Measurements from ENCODE around the gene RGS7BP. TPM values are rescaled to one million over a fixed set of nuclear protein-coding genes. Genes with fewer than 3 reads are reported as not detected.

RGS7BP gene
- total RNA-seq, 1 experiment from 2014 or later = 0.33 TPM

DNA sequence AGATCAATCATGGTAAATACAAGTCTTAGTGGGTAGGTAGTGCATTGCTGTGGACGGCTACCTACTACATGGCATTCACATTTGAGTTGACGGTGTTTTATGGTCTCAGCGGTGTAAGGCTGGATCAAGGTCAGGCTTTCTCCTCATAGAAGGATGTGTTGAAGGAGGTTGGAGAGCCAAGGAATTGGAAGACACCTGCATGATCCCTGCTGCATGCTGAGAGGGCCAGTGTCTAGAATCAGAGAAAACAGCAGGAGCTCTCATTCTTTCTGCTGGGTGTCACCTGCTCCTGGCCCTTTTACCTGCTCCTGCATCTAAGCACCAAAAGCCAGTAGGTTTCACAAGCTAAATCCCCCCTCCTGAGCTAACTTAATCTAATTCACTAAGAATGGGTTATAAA is 88.2 kb downstream of the RGS7BP start:
- no peak overlapping the region for H3K56ac ChIP-seq (ENCODE audit: insufficient read length, low read depth, low read length)
- H3K27me3 Mint-ChIP-seq (ENCODE audit: low read depth) = no peaks in the 10 kb centered on the region

More for the DNA sequence above, 88.2 kb downstream of the RGS7BP start:
- H2BK5ac ChIP-seq (ENCODE audit: insufficient read length, low read length) = no peak overlapping the region
- no peak overlapping the region for H3K27ac ChIP-seq (ENCODE audit: insufficient read length, low read depth, low read length)
- no CpG with 5 or more reads among the region's 3 CpGs for WGBS (ENCODE audit: extremely low coverage, insufficient read length, low lambda C conversion rate)
- H3K36me3 Mint-ChIP-seq (ENCODE audit: insufficient read depth in 1 of 3, low read depth in 3 of 3) = no peaks in the 10 kb centered on the region; a peak in 1 of 7 replicates
- no peak overlapping the region for H3T11ph ChIP-seq (ENCODE audit: low read length)
- H2AFZ ChIP-seq (ENCODE audit: low read length) = no peak overlapping the region
- H3K27ac Mint-ChIP-seq = no peak overlapping the region; a peak in 1 of 7 replicates
- no peaks in the 10 kb centered on the region for H4K20me1 ChIP-seq (ENCODE audit: control insufficient read depth, insufficient read depth, insufficient read length)
- H2BK20ac ChIP-seq (ENCODE audit: low read depth, low read length, poor library complexity, severe bottlenecking) = no peak overlapping the region
- H2BK12ac ChIP-seq (ENCODE audit: insufficient read length, low read depth, low read length) = no peak overlapping the region
- H3K4me1 ChIP-seq (ENCODE audit: insufficient read depth, low read length) = peaks cover 5% of the 10 kb centered on the region; the same call in 1 of the 2 replicates
- H3K4me3 Mint-ChIP-seq = no peak overlapping the region
- H2BK15ac ChIP-seq (ENCODE audit: low read depth, low read length) = no peak overlapping the region
- no peak overlapping the region for H3K9ac ChIP-seq (ENCODE audit: extremely low read depth, insufficient read length, low read length)
- H3K9me3 Mint-ChIP-seq = no peaks in the 10 kb centered on the region
- no peak overlapping the region for H3K14ac ChIP-seq (ENCODE audit: insufficient read depth, low read length)
- H3K18ac ChIP-seq (ENCODE audit: insufficient read length, low read depth, low read length) = no peak overlapping the region
- H4K5ac ChIP-seq (ENCODE audit: insufficient read length, low read depth, low read length) = no peak overlapping the region
- H3K27me3 ChIP-seq (ENCODE audit: insufficient read depth, low read length) = no peaks in the 10 kb centered on the region
- TF ChIP-seq, protein P1, sequence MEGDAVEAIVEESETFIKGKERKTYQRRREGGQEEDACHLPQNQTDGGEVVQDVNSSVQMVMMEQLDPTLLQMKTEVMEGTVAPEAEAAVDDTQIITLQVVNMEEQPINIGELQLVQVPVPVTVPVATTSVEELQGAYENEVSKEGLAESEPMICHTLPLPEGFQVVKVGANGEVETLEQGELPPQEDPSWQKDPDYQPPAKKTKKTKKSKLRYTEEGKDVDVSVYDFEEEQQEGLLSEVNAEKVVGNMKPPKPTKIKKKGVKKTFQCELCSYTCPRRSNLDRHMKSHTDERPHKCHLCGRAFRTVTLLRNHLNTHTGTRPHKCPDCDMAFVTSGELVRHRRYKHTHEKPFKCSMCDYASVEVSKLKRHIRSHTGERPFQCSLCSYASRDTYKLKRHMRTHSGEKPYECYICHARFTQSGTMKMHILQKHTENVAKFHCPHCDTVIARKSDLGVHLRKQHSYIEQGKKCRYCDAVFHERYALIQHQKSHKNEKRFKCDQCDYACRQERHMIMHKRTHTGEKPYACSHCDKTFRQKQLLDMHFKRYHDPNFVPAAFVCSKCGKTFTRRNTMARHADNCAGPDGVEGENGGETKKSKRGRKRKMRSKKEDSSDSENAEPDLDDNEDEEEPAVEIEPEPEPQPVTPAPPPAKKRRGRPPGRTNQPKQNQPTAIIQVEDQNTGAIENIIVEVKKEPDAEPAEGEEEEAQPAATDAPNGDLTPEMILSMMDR (conservative IDR thresholded peaks at IDR 0.05) = no peak
- peaks cover 20 to 21% of the 10 kb centered on the region in 2 experiments for H3K4me1 Mint-ChIP-seq
- no peaks in the 10 kb centered on the region for H3K23me2 ChIP-seq (ENCODE audit: insufficient read length, low read depth, low read length, poor library complexity, severe bottlenecking)
- no peak overlapping the region for H4K91ac ChIP-seq (ENCODE audit: insufficient read length, low read depth, low read length)
- no peak overlapping the region for H3K4ac ChIP-seq (ENCODE audit: low read depth, low read length)
- H3K79me2 ChIP-seq (ENCODE audit: insufficient read depth, low read length) = no peaks in the 10 kb centered on the region
- H3K9me3 ChIP-seq (ENCODE audit: control insufficient read depth, low read depth, low read length) = no peaks in the 10 kb centered on the region
- H3K23ac ChIP-seq (ENCODE audit: insufficient read length, low read depth, low read length) = no peak overlapping the region
- no peak overlapping the region for H3K4me2 ChIP-seq (ENCODE audit: insufficient read depth, insufficient read length, low read length)
- H3K79me1 ChIP-seq (ENCODE audit: insufficient read depth, low read depth, low read length, poor library complexity, severe bottlenecking) = no peaks in the 10 kb centered on the region
- no peak for DNase-seq
- no peak overlapping the region for H2BK120ac ChIP-seq (ENCODE audit: low read depth, low read length, poor library complexity, severe bottlenecking)
- no peak overlapping the region for H2AK5ac ChIP-seq (ENCODE audit: insufficient read length, low read length)
- no peak overlapping the region for H4K8ac ChIP-seq (replicated peaks; ENCODE audit: insufficient read length, low read depth, low read length)

All from H9 (cell line).